Hepatocyte (in vitro differentiated cells): ENCODE data around the gene DGKG.

Source experiments
- EZH2 ChIP-seq: fragments of 200-600 bp; sonication (generic); IDR thresholded peaks from 2 replicates; pipeline ENCODE4 v1.6.1; 2016; ENCODE audit warnings: antibody characterized with exemption, mild to moderate bottlenecking, borderline replicate concordance
- EZH2phosphoT487 ChIP-seq: fragments of 200-600 bp; sonication (generic); IDR thresholded peaks from one replicate; pipeline ENCODE4 v1.6.1; 2018; ENCODE audit warnings: antibody characterized with exemption, mild to moderate bottlenecking, low read depth, moderate library complexity; ENCODE audit not compliant: unreplicated experiment, severe bottlenecking
- TF ChIP-seq, protein P1 (sequence below): fragments of 200-600 bp; sonication (generic); IDR thresholded peaks from 2 replicates; pipeline ENCODE4 v1.5.1; 2016; ENCODE audit warnings: antibody characterized with exemption, mild to moderate bottlenecking; ENCODE audit not compliant: poor library complexity

GRCh38 chr3:186166491-186167288 lies 195.3 kb downstream of the DGKG start:
- TF ChIP-seq, protein P1, sequence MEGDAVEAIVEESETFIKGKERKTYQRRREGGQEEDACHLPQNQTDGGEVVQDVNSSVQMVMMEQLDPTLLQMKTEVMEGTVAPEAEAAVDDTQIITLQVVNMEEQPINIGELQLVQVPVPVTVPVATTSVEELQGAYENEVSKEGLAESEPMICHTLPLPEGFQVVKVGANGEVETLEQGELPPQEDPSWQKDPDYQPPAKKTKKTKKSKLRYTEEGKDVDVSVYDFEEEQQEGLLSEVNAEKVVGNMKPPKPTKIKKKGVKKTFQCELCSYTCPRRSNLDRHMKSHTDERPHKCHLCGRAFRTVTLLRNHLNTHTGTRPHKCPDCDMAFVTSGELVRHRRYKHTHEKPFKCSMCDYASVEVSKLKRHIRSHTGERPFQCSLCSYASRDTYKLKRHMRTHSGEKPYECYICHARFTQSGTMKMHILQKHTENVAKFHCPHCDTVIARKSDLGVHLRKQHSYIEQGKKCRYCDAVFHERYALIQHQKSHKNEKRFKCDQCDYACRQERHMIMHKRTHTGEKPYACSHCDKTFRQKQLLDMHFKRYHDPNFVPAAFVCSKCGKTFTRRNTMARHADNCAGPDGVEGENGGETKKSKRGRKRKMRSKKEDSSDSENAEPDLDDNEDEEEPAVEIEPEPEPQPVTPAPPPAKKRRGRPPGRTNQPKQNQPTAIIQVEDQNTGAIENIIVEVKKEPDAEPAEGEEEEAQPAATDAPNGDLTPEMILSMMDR: no peak
- TF ChIP-seq EZH2 (no peak), EZH2phosphoT487 (no peak)
